Spleen (tissue), 7 donors: ENCODE data around the gene DIP2C.

Source experiments
- CTCF ChIP-seq, 11 experiments: fragments of 200-600 bp in 7 of 11; fragments of 450-650 bp in 4 of 11; sonication (generic) in 4 of 11; IDR thresholded peaks in 8 of 11; conservative IDR thresholded peaks in 3 of 11; 1 replicate in 7 of 11; 2 replicates in 4 of 11; pipeline versions ENCODE4 v1.4.0 to v1.8.0; 2016 to 2021; ENCODE audit warnings: antibody characterized with exemption in 11 of 11, inconsistent platforms in 4 of 11, mild to moderate bottlenecking in 1 of 11
- POLR2A ChIP-seq, 3 donors: fragments of 450-650 bp; IDR thresholded peaks; one replicate each; pipeline ENCODE4 v1.5.1; 2017; ENCODE audit warnings: antibody characterized with exemption in 3 of 3, mild to moderate bottlenecking in 1 of 3
- POLR2AphosphoS5 ChIP-seq, 3 donors: sonication (generic); formaldehyde crosslinking; IDR thresholded peaks; one replicate each; pipeline ENCODE4 v1.5.1; 2017; ENCODE audit warnings: antibody characterized with exemption in 3 of 3
- donor health status: DM: no; HTN: no; CAD: no; lungs with moderate emphysema.
- donor health status: DM: no; HTN: no; CAD: no.
- donor health status: DM: no; HTN: no; CAD: no.

GRCh38 chr10:690372-691161, 1.1 kb upstream of the DIP2C start:
- TF ChIP-seq POLR2AphosphoS5 (IDR thresholded peaks at IDR 0.05) (no peak), CTCF (IDR thresholded peaks at IDR 0.05 in 8 of 11, conservative IDR thresholded peaks at IDR 0.05 in 3 of 11) (no peak), POLR2A (IDR thresholded peaks at IDR 0.05) (no peak)
